Neuronal stem cell (in vitro differentiated cells): ENCODE results near the gene MAP3K5.

Source experiments
- DNase-seq: peaks from one replicate; pipeline ENCODE4 v3.0.0-alpha.2; 2013; ENCODE audit warnings: low spot score
- H2AFZ ChIP-seq: one replicate; pipeline ENCODE4 v1.6.1; 2013; ENCODE audit warnings: mild to moderate bottlenecking, low read length, inconsistent platforms
- H2AK5ac ChIP-seq: 2 replicates; pipeline ENCODE4 v1.6.1; 2013; ENCODE audit warnings: low read depth, mild to moderate bottlenecking, inconsistent platforms, low read length, moderate library complexity, mixed read lengths
- H2BK120ac ChIP-seq: 2 replicates; pipeline ENCODE4 v1.6.1; 2013; ENCODE audit warnings: low read depth, mild to moderate bottlenecking, inconsistent platforms, low read length, moderate library complexity, mixed read lengths
- H2BK12ac ChIP-seq: one replicate; pipeline ENCODE4 v1.6.1; 2013; ENCODE audit warnings: low read length, inconsistent platforms
- H2BK15ac ChIP-seq: 2 replicates; pipeline ENCODE4 v1.6.1; 2013; ENCODE audit warnings: mild to moderate bottlenecking, low read length, inconsistent platforms, mixed read lengths
- H2BK5ac ChIP-seq: one replicate; pipeline ENCODE4 v1.6.1; 2013; ENCODE audit warnings: inconsistent platforms, mild to moderate bottlenecking, low read length, moderate library complexity
- H3K14ac ChIP-seq: one replicate; pipeline ENCODE4 v1.6.1; 2013; ENCODE audit warnings: low read length, inconsistent platforms
- H3K18ac ChIP-seq: 2 replicates; pipeline ENCODE4 v1.6.1; 2013; ENCODE audit warnings: low read length, inconsistent platforms
- H3K23ac ChIP-seq: 2 replicates; pipeline ENCODE4 v1.6.1; 2013; ENCODE audit warnings: low read depth, mild to moderate bottlenecking, mixed read lengths, low read length, inconsistent platforms; ENCODE audit not compliant: poor library complexity
- H3K27ac ChIP-seq: replicated peaks from 3 replicates; pipeline ENCODE4 v1.5.1; 2013; ENCODE audit warnings: low read length, inconsistent platforms
- H3K27me3 ChIP-seq, 3 experiments: 2 replicates each; pipeline ENCODE4 v1.6.1; 2013; ENCODE audit warnings: low read length in 3 of 3, mild to moderate bottlenecking in 2 of 3, inconsistent platforms in 1 of 3, low read depth in 1 of 3, mixed read lengths in 1 of 3, moderate library complexity in 1 of 3; ENCODE audit not compliant: control insufficient read depth in 3 of 3, insufficient read depth in 3 of 3
- H3K36me3 ChIP-seq, 2 donors: replicated peaks in 1 of 2; 2 replicates each; pipeline ENCODE4 v1.6.1; 2013; ENCODE audit warnings: low read length in 2 of 2; ENCODE audit not compliant: control insufficient read depth in 2 of 2, insufficient read depth in 2 of 2
- H3K4ac ChIP-seq: 2 replicates; pipeline ENCODE4 v1.6.1; 2013; ENCODE audit warnings: inconsistent platforms, mild to moderate bottlenecking, low read length, moderate library complexity
- H3K4me1 ChIP-seq, 2 donors: 1 replicate in 1 of 2; 2 replicates in 1 of 2; pipeline ENCODE4 v1.6.1; 2013; ENCODE audit warnings: low read length in 2 of 2, low read depth in 1 of 2; ENCODE audit not compliant: control insufficient read depth in 2 of 2, insufficient read depth in 1 of 2
- H3K4me2 ChIP-seq: one replicate; pipeline ENCODE4 v1.6.1; 2013; ENCODE audit warnings: mild to moderate bottlenecking, low read length, inconsistent platforms; ENCODE audit not compliant: insufficient read depth, poor library complexity, severe bottlenecking
- H3K4me3 ChIP-seq, 2 donors: 2 replicates each; pipeline ENCODE4 v1.5.1; 2013; ENCODE audit warnings: low read length in 2 of 2, mild to moderate bottlenecking in 2 of 2, inconsistent platforms in 1 of 2, moderate library complexity in 1 of 2
- H3K79me1 ChIP-seq: one replicate; pipeline ENCODE4 v1.6.1; 2013; ENCODE audit warnings: low read depth, mild to moderate bottlenecking, inconsistent platforms, low read length, moderate library complexity
- H3K9ac ChIP-seq: one replicate; pipeline ENCODE4 v1.6.1; 2013; ENCODE audit warnings: mild to moderate bottlenecking, low read depth, low read length, inconsistent platforms; ENCODE audit not compliant: poor library complexity
- H3K9me3 ChIP-seq, 2 donors: replicated peaks in 1 of 2; 2 replicates each; pipeline versions ENCODE3 to v1.6.1; 2013; ENCODE audit warnings: low read length in 2 of 2, mild to moderate bottlenecking in 2 of 2, inconsistent platforms in 1 of 2, low read depth in 1 of 2, mixed read lengths in 1 of 2, moderate library complexity in 1 of 2; ENCODE audit not compliant: control insufficient read depth in 2 of 2, insufficient read depth in 1 of 2
- H4K8ac ChIP-seq: one replicate; pipeline ENCODE4 v1.6.1; 2013; ENCODE audit warnings: low read depth, mild to moderate bottlenecking, inconsistent platforms, low read length, moderate library complexity
- H4K91ac ChIP-seq: one replicate; pipeline ENCODE4 v1.6.1; 2013; ENCODE audit warnings: low read length, low read depth, mild to moderate bottlenecking, inconsistent platforms; ENCODE audit not compliant: poor library complexity
- WGBS, 2 donors: extraction: QIAGEN DNeasy Blood & Tissue Kit; methylation state at CpG; one replicate each; pipeline ENCODE4 v1.1.7; 2013; ENCODE audit warnings: missing lambda C conversion rate in 2 of 2, mixed read lengths in 1 of 2; ENCODE audit not compliant: insufficient read length in 2 of 2, insufficient replicate concordance in 1 of 2; ENCODE audit errors: extremely low coverage in 2 of 2; 5-methylcytosine and 5-hydroxymethylcytosine counted together

The MAP3K5 gene

GRCh38 chr6:136683209-136683941 lies 108.9 kb downstream of the MAP3K5 start:
- Histone ChIP-seq H3K4ac (no peak overlapping the region), H3K18ac (no peak overlapping the region), H4K91ac (no peak overlapping the region), H2BK12ac (no peak overlapping the region), H3K27me3 (no peaks in the 10 kb centered on the region), H3K27ac (no peak overlapping the region), H4K8ac (no peak overlapping the region), H3K4me3 (no peak overlapping the region), H2BK120ac (no peak overlapping the region), H3K14ac (no peak overlapping the region), H3K79me1 (no peaks in the 10 kb centered on the region), H2BK5ac (no peak overlapping the region), H3K9ac (no peak overlapping the region), H3K36me3 (no peaks in the 10 kb centered on the region), H3K9me3 (no peaks in the 10 kb centered on the region), H2BK15ac (no peak overlapping the region), H3K4me2 (no peak overlapping the region), H3K4me1 (no peaks in the 10 kb centered on the region), H2AFZ (no peak overlapping the region), H2AK5ac (no peak overlapping the region), H3K23ac (no peak overlapping the region)
- no CpG with 5 or more reads among the region's 4 CpGs for WGBS, 2 donors
- no peak for DNase-seq

GRCh38 chr6:136682292-136682691 lies 110.0 kb downstream of the MAP3K5 start:
- H3K9me3 ChIP-seq: no peaks in the 10 kb centered on the region
- no peak overlapping the region for H2BK5ac ChIP-seq
- no peak overlapping the region for H3K14ac ChIP-seq
- H2AFZ ChIP-seq: no peak overlapping the region
- no peak overlapping the region for H3K9ac ChIP-seq
- H3K4me1 ChIP-seq: no peaks in the 10 kb centered on the region
- no peak overlapping the region for H3K27ac ChIP-seq
- H3K4me2 ChIP-seq: no peak overlapping the region
- no peak overlapping the region for H3K4ac ChIP-seq
- no peaks in the 10 kb centered on the region for H3K36me3 ChIP-seq
- H3K4me3 ChIP-seq: no peak overlapping the region
- H3K23ac ChIP-seq: no peak overlapping the region
- H2BK12ac ChIP-seq: no peak overlapping the region
- no peak overlapping the region for H3K18ac ChIP-seq
- no CpG with 5 or more reads among the region's 3 CpGs for WGBS, 2 donors
- H2BK15ac ChIP-seq: no peak overlapping the region
- no peak for DNase-seq
- H3K27me3 ChIP-seq: no peaks in the 10 kb centered on the region
- no peak overlapping the region for H2BK120ac ChIP-seq
- H3K79me1 ChIP-seq: no peaks in the 10 kb centered on the region
- H2AK5ac ChIP-seq: no peak overlapping the region
- no peak overlapping the region for H4K91ac ChIP-seq
- no peak overlapping the region for H4K8ac ChIP-seq

- Histone ChIP-seq H4K8ac (no peak overlapping the region), H3K4me2 (no peak overlapping the region), H3K36me3 (no peaks in the 10 kb centered on the region), H2AFZ (no peak overlapping the region), H3K9me3 (no peaks in the 10 kb centered on the region), H2BK15ac (no peak overlapping the region), H3K79me1 (no peaks in the 10 kb centered on the region), H3K9ac (no peak overlapping the region), H3K14ac (no peak overlapping the region), H3K4me1 (no peaks in the 10 kb centered on the region), H2BK120ac (no peak overlapping the region), H3K23ac (no peak overlapping the region), H3K4me3 (no peak overlapping the region), H4K91ac (no peak overlapping the region), H3K4ac (no peak overlapping the region), H2BK5ac (no peak overlapping the region), H3K27ac (no peak overlapping the region), H2BK12ac (no peak overlapping the region), H3K27me3 (no peaks in the 10 kb centered on the region), H3K18ac (no peak overlapping the region), H2AK5ac (no peak overlapping the region)
- no peak for DNase-seq
Measured at GRCh38 chr6:136677822-136678221, 114.5 kb downstream of the MAP3K5 start.

- Histone ChIP-seq H3K14ac (no peak overlapping the region), H2BK12ac (no peak overlapping the region), H3K23ac (no peak overlapping the region), H3K9me3 (no peaks in the 10 kb centered on the region), H4K8ac (no peak overlapping the region), H3K4me1 (no peaks in the 10 kb centered on the region), H2BK120ac (no peak overlapping the region), H3K18ac (no peak overlapping the region), H3K27ac (no peak overlapping the region), H2AFZ (no peak overlapping the region), H3K4me2 (no peak overlapping the region), H2BK5ac (no peak overlapping the region), H4K91ac (no peak overlapping the region), H2BK15ac (no peak overlapping the region), H3K9ac (no peak overlapping the region), H3K79me1 (no peaks in the 10 kb centered on the region), H3K4me3 (no peak overlapping the region), H3K36me3 (no peaks in the 10 kb centered on the region), H3K27me3 (no peaks in the 10 kb centered on the region), H2AK5ac (no peak overlapping the region), H3K4ac (no peak overlapping the region)
- WGBS, 2 donors: no CpG with 5 or more reads among the region's 4 CpGs
- no peak for DNase-seq
Measured at GRCh38 chr6:136677344-136677743, 114.9 kb downstream of the MAP3K5 start.
